ENCODE data around the gene NGEF.

Gene NGEF

DNA sequence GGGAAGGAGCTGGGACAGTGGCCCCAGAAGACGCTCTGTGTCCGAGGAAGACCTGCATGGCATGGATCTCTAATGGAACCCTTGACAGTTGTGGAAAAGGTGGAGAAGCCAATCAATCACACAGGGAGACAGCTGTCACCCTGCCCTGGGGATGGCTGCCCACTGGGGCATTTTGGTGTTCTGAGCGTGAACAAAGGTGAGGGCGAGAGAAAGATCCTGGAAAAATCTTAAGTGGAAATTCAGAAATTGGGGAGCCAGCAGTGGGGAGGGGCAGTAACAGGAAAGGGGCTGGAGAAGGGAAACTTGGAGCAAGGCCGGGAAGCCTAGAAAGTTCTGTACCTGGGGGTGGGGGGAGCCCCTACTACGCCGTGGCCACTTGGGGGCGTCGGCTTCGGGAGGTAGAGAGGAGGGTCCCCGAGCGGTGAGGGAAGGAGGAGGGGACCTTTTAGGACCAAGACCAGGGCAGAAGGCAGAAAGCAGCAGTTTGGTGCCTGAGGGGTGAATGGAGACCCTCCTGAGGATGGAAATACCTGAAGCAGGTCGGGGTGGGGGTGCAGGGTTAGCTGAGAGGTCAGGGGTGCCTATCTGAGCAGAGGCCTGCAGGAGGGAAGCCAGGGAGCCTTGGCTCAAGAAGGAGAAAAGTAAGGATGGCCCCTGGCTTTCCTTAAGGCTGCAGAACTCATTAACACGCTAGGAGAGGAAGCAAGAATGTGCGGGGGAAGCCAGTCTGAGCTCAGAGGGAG lies 30.0 kb downstream of the NGEF start:
- H3K27me3 ChIP-seq (ENCODE audit: control insufficient read depth in 5 of 5, insufficient read depth in 4 of 5, low read length in 5 of 5) = peaks cover 0 to 32% (median 12%) of the 10 kb centered on the region in 5 donors
- H3K27ac ChIP-seq (ENCODE audit: low read depth, low read length) = no peak overlapping the region
- no peak overlapping the region for H3K9ac ChIP-seq (ENCODE audit: low read length in 5 of 5)
- no peak overlapping the region for H3K4me3 ChIP-seq (ENCODE audit: low read depth in 1 of 5, low read length in 5 of 5)
- H3K9me3 ChIP-seq (ENCODE audit: control insufficient read depth in 5 of 5, low read length in 5 of 5) = peaks cover 0 to 9% (median 0%) of the 10 kb centered on the region in 5 donors
- no peaks in the 10 kb centered on the region for H3K4me1 ChIP-seq (ENCODE audit: control insufficient read depth in 5 of 5, insufficient read depth in 5 of 5, low read length in 5 of 5)
- no peaks in the 10 kb centered on the region for H3K36me3 ChIP-seq (ENCODE audit: control insufficient read depth in 5 of 5, insufficient read depth in 5 of 5, low read length in 5 of 5)

DNA sequence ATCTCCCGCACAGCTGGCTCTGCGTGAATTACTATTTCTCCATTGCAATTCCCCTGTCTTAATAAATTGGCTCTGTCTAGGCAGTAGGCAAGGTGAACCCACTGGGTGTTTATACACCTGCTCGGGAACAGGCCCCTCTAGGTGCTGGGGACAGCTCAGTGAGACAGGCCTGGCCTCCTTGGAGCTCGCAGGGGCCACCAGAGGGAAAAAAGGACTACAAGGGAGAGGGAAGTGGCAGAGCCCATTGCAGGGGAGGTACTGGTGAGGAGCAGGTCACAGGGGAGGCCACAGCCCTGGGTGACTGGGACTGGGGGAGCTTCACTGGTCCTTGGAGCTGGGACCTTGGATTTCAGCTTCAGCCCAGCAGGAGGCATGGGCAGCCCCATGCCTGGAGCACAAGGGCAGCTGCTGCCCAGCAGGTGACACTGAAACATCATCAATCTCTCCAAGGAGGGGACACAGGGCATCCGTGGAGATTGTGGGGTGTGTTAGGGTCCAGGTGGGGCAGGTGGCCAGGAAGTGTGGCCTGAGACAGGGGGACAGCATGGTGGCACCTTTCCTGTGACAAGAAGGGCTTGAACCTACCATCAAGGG lies 31.2 kb downstream of the NGEF start:
- Histone ChIP-seq H3K4me3 (ENCODE audit: low read depth in 1 of 5, low read length in 5 of 5) (no peak overlapping the region), H3K9ac (ENCODE audit: low read length in 5 of 5) (no peak overlapping the region), H3K27me3 (ENCODE audit: control insufficient read depth in 5 of 5, insufficient read depth in 4 of 5, low read length in 5 of 5) (peaks cover 0 to 24% (median 12%) of the 10 kb centered on the region in 5 donors), H3K36me3 (ENCODE audit: control insufficient read depth in 5 of 5, insufficient read depth in 5 of 5, low read length in 5 of 5) (no peaks in the 10 kb centered on the region), H3K27ac (ENCODE audit: low read depth, low read length) (no peak overlapping the region), H3K9me3 (ENCODE audit: control insufficient read depth in 5 of 5, low read length in 5 of 5) (peaks cover 0 to 9% (median 0%) of the 10 kb centered on the region in 5 donors), H3K4me1 (ENCODE audit: control insufficient read depth in 5 of 5, insufficient read depth in 5 of 5, low read length in 5 of 5) (no peaks in the 10 kb centered on the region)

DNA sequence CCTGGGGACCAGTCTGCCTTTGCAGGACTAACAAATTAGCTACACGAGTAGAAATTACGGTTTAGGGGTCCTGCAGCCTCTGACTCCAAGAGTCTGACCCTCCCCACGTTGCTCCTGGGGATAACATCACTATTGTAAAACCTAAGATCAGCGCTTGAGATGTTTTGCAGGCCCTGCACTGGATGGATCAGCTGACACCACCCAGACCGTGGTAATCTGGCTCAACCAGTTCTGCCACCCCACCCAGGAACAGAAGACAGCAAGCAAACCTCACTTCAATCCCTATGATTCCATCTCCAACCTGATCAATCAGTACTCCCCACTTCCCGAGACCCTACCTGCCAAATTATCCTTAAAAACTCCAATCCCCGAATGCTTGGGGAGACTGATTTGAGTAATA lies 31.7 kb downstream of the NGEF start:
- H3K9me3 ChIP-seq (ENCODE audit: control insufficient read depth in 5 of 5, low read length in 5 of 5) = peaks cover 0 to 6% (median 0%) of the 10 kb centered on the region in 5 donors
- no peak overlapping the region for H3K4me3 ChIP-seq (ENCODE audit: low read depth in 1 of 5, low read length in 5 of 5)
- no peaks in the 10 kb centered on the region for H3K4me1 ChIP-seq (ENCODE audit: control insufficient read depth in 5 of 5, insufficient read depth in 5 of 5, low read length in 5 of 5)
- no peak overlapping the region for H3K27ac ChIP-seq (ENCODE audit: low read depth, low read length)
- H3K9ac ChIP-seq (ENCODE audit: low read length in 5 of 5) = no peak overlapping the region
- no peaks in the 10 kb centered on the region for H3K36me3 ChIP-seq (ENCODE audit: control insufficient read depth in 5 of 5, insufficient read depth in 5 of 5, low read length in 5 of 5)
- H3K27me3 ChIP-seq (ENCODE audit: control insufficient read depth in 5 of 5, insufficient read depth in 4 of 5, low read length in 5 of 5) = peaks cover 0 to 24% (median 12%) of the 10 kb centered on the region in 5 donors

DNA sequence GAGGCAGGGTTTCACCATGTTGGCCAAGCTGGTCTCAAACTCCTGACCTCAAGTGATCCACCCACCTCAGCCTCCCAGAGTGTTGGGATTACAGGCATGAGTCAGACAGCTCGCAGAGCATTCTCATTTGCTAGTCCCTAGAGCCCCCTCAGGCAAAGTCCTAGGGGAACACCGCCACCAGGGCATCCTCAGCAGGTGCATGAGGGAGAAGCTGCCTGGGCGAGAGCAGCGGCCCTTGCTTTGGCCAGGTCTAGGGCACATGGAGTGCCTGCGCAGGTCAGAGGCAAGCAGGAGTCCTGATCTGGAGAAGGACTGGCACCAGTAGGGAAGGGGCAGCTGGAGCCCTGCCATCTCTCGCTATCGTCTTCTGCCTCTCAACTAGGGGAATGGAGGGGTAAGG lies 32.4 kb downstream of the NGEF start:
- no peaks in the 10 kb centered on the region for H3K9me3 ChIP-seq (ENCODE audit: control insufficient read depth in 5 of 5, low read length in 5 of 5)
- H3K27me3 ChIP-seq (ENCODE audit: control insufficient read depth in 5 of 5, insufficient read depth in 4 of 5, low read length in 5 of 5) = peaks cover 0 to 24% (median 12%) of the 10 kb centered on the region in 5 donors
- no peak overlapping the region for H3K4me3 ChIP-seq (ENCODE audit: low read depth in 1 of 5, low read length in 5 of 5)
- H3K4me1 ChIP-seq (ENCODE audit: control insufficient read depth in 5 of 5, insufficient read depth in 5 of 5, low read length in 5 of 5) = no peaks in the 10 kb centered on the region
- H3K36me3 ChIP-seq (ENCODE audit: control insufficient read depth in 5 of 5, insufficient read depth in 5 of 5, low read length in 5 of 5) = no peaks in the 10 kb centered on the region
- no peak overlapping the region for H3K9ac ChIP-seq (ENCODE audit: low read length in 5 of 5)
- no peak overlapping the region for H3K27ac ChIP-seq (ENCODE audit: low read depth, low read length)

DNA sequence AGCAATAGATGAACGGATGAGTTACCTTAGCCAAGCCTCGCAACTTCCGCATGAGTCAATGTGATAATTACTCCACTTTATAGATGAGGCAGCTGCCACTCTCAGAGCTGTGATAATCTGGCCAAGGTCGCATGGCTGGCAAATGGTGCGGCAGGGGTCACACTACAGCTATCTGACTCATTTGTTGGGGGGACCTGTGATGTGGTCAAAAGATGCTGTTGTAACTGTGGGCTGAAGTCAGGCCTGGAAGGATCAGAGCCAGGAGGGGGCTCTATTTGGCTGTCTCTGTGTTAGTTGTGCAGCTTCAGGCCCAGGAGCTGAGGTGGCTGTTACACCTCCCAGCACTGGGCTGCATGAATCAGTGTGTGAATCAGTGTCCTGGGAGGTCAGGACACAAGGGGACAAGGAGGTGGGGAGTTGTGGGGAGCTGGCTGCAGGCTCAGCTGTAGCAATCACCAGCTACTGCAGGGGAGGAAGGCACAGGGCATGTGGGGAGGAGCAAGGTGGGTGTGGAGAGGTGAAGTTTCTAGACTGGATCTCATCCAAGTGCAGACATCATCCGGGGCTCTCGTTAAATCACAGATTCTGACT lies 33.1 kb downstream of the NGEF start:
- Histone ChIP-seq H3K27me3 (ENCODE audit: control insufficient read depth in 5 of 5, insufficient read depth in 4 of 5, low read length in 5 of 5) (peaks cover 0 to 25% (median 14%) of the 10 kb centered on the region in 5 donors), H3K4me1 (ENCODE audit: control insufficient read depth in 5 of 5, insufficient read depth in 5 of 5, low read length in 5 of 5) (no peaks in the 10 kb centered on the region), H3K27ac (ENCODE audit: low read depth, low read length) (no peak overlapping the region), H3K36me3 (ENCODE audit: control insufficient read depth in 5 of 5, insufficient read depth in 5 of 5, low read length in 5 of 5) (no peaks in the 10 kb centered on the region), H3K9ac (ENCODE audit: low read length in 5 of 5) (no peak overlapping the region), H3K9me3 (ENCODE audit: control insufficient read depth in 5 of 5, low read length in 5 of 5) (no peaks in the 10 kb centered on the region), H3K4me3 (ENCODE audit: low read depth in 1 of 5, low read length in 5 of 5) (no peak overlapping the region)

DNA sequence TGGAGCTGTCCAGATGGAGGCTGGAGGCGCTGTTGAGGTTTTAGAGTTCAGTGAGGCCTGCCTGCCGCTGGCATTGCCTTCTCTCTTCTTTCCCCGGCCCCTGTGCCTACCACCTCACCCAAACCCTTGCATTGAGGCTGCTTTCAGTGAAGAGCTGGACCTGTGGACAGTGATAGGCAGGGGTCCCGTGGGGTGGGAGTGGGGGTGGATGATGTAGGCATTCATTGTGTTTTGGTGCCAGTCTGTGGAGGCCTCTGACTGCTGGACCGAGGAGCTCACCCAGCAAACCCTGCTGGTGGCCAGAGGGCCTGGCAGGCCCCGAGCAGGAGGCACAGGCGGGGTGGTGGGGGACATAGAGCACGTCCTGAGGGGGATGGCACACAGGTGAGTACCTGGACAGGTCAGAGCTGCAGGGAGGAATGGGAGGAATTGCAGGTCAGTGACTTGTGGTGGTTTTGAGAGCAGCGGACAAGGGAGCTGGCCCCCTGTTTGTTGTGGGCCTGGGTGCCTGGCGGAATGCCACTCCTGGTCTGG lies 35.6 kb downstream of the NGEF start:
- Histone ChIP-seq H3K4me3 (ENCODE audit: low read depth in 1 of 5, low read length in 5 of 5) (no peak overlapping the region), H3K9ac (ENCODE audit: low read length in 5 of 5) (no peak overlapping the region), H3K27ac (ENCODE audit: low read depth, low read length) (no peak overlapping the region), H3K27me3 (ENCODE audit: control insufficient read depth in 5 of 5, insufficient read depth in 4 of 5, low read length in 5 of 5) (peaks cover 0 to 25% (median 10%) of the 10 kb centered on the region in 5 donors), H3K36me3 (ENCODE audit: control insufficient read depth in 5 of 5, insufficient read depth in 5 of 5, low read length in 5 of 5) (no peaks in the 10 kb centered on the region), H3K9me3 (ENCODE audit: control insufficient read depth in 5 of 5, low read length in 5 of 5) (peaks cover 0 to 7% (median 3%) of the 10 kb centered on the region in 5 donors), H3K4me1 (ENCODE audit: control insufficient read depth in 5 of 5, insufficient read depth in 5 of 5, low read length in 5 of 5) (no peaks in the 10 kb centered on the region)

DNA sequence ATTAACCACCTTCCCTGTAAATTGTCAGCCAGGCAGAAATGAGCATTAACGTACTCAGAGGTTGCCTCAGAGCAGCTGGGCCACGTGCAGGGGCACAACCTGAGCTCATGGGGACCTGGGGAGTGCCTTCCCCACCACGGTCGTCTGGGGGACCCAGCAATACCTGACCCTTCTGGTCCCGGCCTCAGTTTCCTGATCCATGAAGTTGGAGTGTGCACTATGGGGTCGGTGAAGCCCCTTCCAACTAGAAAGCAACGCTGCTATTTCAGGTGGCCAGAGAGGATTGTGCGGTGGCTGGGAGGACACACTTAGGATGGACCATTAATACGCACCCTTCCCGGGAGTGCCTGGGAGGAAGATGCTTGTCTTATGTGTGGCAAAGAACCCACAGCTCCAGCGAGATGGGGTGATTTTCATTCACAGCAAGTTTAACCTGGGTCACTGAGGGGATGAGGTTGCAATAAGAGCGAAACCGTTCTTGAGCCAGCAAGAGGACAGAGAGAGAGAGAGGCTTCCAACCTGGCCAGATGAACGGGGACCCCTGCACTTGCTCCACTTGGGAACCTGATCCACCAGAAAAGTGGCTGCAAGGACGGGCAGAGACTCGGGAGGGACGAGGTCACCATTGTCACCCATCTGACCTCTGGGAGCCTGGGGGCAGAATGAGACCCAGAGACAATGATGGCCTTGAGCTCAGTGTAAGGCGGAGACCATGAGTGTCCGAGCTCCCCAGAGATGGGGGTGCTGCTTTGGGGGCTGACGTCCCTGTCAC lies 36.2 kb downstream of the NGEF start:
- Histone ChIP-seq H3K27ac (ENCODE audit: low read depth, low read length) (no peak overlapping the region), H3K36me3 (ENCODE audit: control insufficient read depth in 5 of 5, insufficient read depth in 5 of 5, low read length in 5 of 5) (no peaks in the 10 kb centered on the region), H3K27me3 (ENCODE audit: control insufficient read depth in 5 of 5, insufficient read depth in 4 of 5, low read length in 5 of 5) (peaks cover 0 to 20% (median 6%) of the 10 kb centered on the region in 5 donors), H3K9ac (ENCODE audit: low read length in 5 of 5) (no peak overlapping the region), H3K4me3 (ENCODE audit: low read depth in 1 of 5, low read length in 5 of 5) (no peak overlapping the region), H3K4me1 (ENCODE audit: control insufficient read depth in 5 of 5, insufficient read depth in 5 of 5, low read length in 5 of 5) (no peaks in the 10 kb centered on the region), H3K9me3 (ENCODE audit: control insufficient read depth in 5 of 5, low read length in 5 of 5) (peaks cover 0 to 7% (median 3%) of the 10 kb centered on the region in 5 donors)

DNA sequence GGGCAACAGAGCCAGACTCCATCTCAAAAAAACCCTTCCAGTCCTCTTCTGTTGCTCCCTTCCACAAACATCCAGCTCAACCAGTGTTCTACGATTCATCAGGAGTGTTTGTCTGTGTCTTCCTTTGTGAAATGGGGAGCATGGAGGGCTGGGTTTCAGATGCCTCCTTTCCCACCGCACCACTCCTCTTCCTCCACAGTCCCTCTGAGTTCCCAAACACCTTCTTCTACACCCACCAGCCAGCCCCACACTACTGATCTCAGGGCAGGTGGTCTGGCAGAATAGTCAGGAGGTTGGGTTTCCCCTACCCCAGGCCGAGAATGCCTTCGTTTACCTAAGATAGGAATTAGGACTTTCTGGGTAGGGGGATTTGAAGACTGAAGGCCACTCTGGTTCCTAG lies 36.9 kb downstream of the NGEF start:
- H3K9ac ChIP-seq (ENCODE audit: low read length in 5 of 5) = no peak overlapping the region
- H3K27ac ChIP-seq (ENCODE audit: low read depth, low read length) = no peak overlapping the region
- no peaks in the 10 kb centered on the region for H3K36me3 ChIP-seq (ENCODE audit: control insufficient read depth in 5 of 5, insufficient read depth in 5 of 5, low read length in 5 of 5)
- no peak overlapping the region for H3K4me3 ChIP-seq (ENCODE audit: low read depth in 1 of 5, low read length in 5 of 5)
- no peaks in the 10 kb centered on the region for H3K4me1 ChIP-seq (ENCODE audit: control insufficient read depth in 5 of 5, insufficient read depth in 5 of 5, low read length in 5 of 5)
- H3K27me3 ChIP-seq (ENCODE audit: control insufficient read depth in 5 of 5, insufficient read depth in 4 of 5, low read length in 5 of 5) = peaks cover 0 to 16% (median 4%) of the 10 kb centered on the region in 5 donors
- peaks cover 0 to 7% (median 3%) of the 10 kb centered on the region in 5 donors for H3K9me3 ChIP-seq (ENCODE audit: control insufficient read depth in 5 of 5, low read length in 5 of 5)

DNA sequence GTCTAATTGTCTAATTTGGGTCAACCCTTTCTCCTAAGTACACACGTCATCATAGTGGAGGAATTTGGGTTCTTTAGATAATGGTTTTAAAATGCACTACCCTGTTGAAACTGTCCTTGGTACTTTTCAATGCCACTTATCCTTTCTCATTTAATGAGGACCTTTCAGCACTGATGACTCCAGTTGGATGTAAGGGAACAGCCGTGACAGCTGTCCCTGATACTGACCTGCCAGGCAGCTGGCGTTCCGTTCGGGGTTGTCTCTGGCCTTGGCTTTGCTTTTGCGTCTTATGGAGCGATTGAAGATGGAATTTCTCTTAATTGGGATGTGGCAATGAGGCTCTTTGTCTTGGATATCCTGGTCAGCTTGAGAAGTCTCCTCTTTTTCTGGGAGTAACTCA lies 38.7 kb downstream of the NGEF start:
- Histone ChIP-seq H3K27me3 (ENCODE audit: control insufficient read depth in 5 of 5, insufficient read depth in 4 of 5, low read length in 5 of 5) (peaks cover 0 to 12% (median 3%) of the 10 kb centered on the region in 5 donors), H3K4me3 (ENCODE audit: low read depth in 1 of 5, low read length in 5 of 5) (no peak overlapping the region), H3K36me3 (ENCODE audit: control insufficient read depth in 5 of 5, insufficient read depth in 5 of 5, low read length in 5 of 5) (no peaks in the 10 kb centered on the region), H3K27ac (ENCODE audit: low read depth, low read length) (no peak overlapping the region), H3K9ac (ENCODE audit: low read length in 5 of 5) (no peak overlapping the region), H3K9me3 (ENCODE audit: control insufficient read depth in 5 of 5, low read length in 5 of 5) (peaks cover 0 to 7% (median 3%) of the 10 kb centered on the region in 5 donors), H3K4me1 (ENCODE audit: control insufficient read depth in 5 of 5, insufficient read depth in 5 of 5, low read length in 5 of 5) (no peaks in the 10 kb centered on the region)
